Stimulated activated CD8-positive, alpha-beta memory T cell treated with anti-CD3 and anti-CD28 coated beads, Interleukin-15, amount 100 ng/mL, for 4 hours (primary cell): Measurements from ENCODE around the gene MYO9A.

Experiments
- DNase-seq, 2 donors: peaks; one replicate each; pipeline ENCODE4 v3.0.0-alpha.2; 2020; ENCODE audit warnings: low read depth in 2 of 2

The MYO9A gene

DNA sequence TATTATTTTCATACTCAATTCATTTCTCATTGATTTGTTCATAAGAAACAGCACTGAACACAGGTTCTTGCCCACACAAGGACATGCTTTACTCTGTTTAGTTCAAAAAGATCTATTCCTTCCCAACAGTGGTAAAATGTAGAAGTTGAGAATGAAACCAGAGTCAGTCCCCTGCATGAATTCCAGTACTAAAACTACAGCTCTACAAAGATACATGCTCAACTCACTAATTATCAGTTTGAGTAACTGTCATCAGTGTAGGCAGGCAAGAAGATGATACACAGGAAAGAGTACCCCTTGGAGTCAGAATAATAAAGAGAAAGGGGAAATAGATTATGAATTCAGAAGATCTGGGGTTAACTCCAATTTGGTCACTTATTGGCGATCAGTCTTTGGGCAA lies 264.4 kb downstream of the MYO9A start:
- no peak for DNase-seq

DNA sequence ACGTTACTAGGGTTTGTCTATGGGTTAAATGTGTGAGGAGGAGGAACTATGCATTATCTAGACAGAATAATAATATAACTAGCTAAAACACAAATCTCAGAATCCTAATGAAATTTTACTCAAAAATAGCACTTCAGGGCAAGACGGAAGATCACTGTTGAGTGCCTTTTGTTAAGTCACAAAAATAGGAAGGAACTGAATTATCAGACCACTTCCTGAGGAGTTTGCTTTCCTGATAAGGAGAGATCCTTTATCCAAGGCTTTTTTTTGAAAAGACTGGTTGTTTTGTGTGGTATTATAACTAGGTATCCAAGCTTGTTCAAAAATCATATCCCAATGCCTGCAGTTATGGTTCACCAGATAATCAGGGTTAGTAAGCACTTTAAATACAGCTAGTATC lies 273.0 kb downstream of the MYO9A start:
- DNase-seq = no peak

DNA sequence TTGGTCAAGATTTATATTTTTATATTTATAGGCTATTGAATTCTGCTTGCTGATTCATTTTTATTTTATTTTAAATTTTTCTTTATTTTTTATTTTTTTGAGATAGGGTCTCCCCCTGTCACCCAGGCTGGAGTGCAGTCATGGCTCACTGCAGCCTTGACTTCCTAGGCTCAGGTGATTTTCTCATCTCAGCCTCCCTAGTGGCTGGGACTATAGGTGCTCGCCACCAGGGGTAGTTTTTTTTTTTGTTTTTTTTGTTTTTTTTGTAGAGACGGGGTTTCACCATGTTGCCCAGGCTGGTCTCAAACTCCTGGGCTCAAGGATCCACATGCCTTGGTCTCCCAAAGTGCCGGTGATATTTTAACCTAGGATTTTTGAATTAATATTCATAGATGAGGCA lies 276.4 kb downstream of the MYO9A start:
- no peak for DNase-seq

DNA sequence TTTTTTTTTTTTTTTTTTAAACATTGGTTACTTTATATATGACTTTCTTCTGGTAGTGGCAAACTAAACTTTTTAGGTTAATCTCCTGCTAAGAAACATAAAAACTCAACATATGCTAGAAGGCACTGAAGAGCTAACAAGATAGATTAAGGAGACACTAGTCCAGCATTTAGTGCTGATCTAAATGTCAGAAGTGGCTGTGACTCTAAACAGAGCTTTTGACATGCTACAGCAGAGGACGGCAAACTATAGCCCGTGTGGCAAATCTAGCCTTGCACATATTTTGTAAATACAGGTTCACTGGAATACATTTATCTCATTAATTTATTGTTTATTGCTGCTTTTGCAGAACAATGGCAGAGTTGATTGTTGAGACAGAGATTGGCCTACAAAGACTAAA lies 287.0 kb downstream of the MYO9A start:
- no peak for DNase-seq

DNA sequence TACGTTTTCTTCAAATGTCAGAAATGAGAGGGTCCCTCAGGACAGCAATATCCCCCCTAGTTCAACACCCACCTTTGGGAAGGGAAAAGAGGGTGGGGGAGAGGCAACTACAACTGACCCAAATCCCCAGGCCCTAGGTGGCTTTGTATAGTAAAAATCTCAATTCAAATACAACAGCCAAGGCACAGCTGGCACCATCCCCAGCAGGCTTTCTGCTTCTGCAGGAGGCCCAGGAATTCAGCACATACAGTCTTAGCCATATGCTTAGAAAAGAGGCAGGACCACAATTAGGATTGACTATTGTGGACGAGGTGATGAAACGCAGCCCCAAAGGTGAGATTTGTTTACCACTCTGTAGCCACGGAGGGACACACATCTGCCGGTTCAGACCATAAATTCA lies 291.8 kb downstream of the MYO9A start:
- DNase-seq = no peak

DNA sequence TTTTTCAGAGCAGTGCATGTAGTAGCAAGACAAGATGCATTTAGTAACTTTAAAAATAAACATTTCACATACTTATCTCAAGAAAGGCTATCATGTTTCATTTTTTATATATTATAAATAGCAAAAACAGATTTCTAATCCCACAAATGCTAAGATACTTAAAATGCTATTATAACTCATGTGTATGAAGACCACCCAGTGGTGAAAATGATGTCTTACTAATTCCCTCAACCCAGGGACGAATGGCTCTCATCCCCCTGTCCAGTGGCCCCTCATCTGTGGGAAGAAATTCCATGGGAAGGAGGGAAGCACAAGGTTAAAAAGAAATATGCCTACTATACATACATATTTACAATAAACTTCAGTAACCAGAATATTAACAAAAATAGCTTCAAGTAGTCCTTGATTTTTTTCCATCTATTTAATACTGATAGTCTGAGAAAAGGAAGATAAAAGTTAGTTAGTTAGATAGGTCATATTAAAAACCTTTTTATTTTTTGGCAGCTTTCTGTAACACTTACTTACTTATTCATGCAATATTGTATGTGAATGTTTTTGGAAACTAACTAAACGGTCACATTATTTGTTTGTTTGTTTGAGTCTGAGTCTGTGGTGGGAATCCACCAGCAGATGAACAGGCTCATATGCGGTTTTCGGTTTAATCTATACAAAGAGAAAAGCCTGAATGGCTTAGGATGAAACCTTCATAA lies 292.8 kb downstream of the MYO9A start:
- no peak for DNase-seq

DNA sequence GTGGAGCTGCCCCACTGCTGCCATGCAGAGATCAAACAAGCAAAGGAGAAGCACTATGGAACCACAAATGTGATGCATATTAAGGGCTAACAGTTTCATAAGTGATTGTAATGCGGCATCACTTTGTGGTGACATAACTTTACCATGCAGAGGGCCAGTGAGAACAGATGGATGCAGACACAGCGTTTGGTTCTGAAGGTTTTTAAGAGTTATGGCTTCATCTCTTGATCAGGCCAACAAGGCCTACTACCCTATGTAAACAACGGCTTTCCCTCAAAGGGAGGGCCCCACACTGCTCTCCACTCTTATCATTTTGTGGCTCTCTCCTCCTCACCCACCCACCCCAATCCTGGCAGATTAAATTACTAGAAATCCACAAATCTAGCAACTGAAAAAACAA lies 294.1 kb downstream of the MYO9A start:
- DNase-seq = no peak

DNA sequence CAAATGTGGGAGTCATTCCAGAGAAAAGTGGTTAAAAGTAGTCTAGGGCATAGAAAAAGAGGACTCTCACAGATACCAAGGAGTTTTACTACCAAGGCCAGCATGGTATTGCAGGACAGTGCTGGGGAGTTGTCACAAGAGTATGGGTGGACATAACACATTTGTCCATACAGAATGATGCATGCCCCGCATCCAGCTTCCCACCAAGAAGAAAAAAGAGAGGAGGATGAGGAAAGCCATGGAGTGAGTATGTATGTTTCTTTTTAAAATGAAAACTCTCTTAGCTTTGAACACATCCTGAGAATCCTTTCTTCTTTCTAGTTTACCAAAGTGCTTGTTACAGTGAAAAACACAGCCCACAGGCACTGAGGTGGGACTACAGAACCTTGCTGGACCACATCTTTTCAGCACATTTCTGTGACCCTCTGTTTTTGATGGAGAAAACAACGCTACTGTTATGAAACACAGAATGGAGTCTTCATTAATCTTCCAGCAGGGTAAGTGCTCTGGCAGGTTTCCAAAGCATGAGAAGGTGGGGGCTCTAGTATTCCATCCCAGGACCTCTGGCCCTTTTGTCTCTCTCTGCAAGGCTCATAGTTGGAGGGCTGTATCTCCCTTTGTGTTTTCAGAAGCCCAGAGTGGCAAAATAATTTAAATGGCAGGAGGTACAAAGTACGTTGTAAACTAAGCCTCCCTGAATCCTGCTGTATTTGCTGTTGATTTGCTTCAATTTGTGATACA lies 294.9 kb downstream of the MYO9A start:
- no peak for DNase-seq

DNA sequence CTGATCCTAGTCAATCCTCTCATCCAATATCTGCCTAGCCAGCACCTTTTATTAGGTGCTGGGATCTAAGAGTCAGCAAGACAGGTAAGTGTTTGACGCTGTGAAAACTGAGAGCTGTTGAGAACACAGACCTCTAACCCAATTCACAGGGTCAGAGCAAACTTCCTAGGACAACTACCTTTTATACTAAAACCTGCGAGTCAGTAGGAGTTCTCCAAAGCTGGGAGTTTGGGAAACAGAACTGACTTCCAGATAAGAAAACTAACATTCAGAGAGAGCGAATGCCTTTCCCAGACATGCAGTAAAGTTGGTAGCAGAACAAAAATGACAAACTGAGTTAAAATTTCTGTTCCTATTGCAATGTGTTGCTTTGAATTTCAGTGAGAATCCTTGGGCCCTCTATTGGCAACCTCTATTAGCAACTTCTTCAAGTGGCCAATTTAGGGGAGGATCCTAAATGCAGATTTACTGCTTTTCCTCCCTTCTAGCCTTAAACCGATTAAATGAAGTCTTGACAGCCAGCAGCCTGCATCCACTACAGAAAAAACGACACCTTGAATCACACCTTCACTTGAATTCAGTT lies 296.3 kb downstream of the MYO9A start:
- no peak for DNase-seq

DNA sequence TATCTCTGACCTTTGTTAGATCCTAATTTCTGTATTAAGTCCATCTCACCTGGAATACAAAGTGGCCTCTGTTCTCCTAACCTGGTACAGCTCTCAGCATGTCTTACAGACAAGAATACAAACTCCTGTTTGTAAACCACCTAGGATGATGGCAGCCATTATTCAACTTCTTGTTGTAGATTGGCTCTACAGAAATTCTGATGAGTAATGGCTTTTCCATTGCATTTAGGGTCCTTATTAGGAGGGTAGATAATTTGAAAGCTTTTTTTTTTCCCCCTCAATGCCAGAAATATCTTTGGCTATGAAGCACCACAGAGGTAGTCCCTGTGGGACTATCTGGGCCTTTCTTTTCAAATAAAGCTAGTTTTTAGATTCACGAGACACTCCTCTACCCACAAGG lies 297.8 kb downstream of the MYO9A start:
- no peak for DNase-seq

DNA sequence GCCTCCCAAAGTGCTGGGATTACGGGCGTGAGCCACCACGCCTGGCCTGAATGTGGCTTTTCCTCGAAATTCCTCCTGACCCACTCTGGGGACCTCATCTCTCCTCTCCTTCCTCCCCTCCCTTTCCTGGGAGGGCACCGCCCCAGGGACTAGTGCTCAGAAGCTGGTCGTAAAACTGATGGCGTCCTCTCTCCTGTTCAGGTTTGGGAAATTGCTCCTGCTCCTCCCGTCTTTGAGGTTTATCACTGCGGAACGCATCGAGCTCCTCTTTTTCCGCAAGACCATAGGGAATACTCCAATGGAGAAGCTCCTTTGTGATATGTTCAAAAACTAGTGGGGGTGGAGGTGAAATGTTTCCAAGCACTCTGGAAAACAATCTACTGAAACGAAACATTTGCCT lies 300.6 kb downstream of the MYO9A start:
- no peak for DNase-seq

DNA sequence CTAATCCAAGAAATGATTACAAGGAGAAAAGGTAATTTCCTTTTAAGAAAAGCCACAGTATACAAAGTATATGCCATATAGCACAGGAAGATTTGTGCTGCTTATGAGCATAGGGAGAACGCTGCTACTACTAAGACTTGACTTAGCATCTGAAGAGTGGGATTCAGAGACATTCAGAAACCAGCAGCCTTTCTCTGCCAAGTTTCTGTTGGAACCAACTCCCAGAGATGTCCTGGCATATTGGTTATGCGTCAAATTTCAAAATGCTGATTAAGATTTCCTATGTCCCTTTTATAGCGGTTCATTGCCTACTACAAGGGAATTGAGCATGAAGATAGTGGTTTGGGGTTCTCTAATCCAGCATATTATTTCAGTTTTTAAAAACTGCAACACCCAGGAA lies 302.6 kb downstream of the MYO9A start:
- DNase-seq = no peak

DNA sequence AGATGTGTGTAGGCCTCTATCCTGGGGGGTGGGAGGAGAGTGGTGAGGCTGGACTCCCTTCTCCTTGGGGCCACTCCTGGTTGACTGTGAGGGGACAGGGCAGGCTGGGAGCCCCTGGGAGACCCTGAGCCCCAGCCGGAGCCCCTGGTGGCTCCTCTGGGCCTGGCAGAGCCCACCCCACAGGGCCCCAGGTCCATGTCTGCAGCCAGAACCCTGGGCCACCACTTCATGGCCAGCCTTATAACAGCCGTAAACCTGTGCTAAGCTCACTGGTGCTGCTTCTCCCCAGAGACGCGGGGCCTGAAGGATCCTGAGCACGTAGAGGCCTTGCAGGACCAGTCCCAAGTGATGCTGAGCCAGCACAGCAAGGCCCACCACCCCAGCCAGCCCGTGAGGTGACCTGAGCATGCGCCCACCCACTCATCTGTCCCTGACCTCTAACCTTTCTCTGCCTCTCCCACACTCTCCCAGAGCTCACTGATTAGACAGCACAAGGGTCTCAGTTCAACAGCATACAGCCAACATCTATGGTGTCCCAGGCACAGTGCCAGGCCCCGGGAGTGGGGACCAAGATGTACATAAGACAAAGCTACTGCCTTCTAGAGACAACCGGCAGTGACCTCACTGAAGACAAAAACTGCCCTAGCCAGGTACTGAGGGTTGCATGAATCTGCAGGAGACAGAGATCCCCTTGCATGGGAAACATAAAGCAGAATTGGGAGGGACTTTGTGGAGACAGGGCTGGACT lies 304.1 kb downstream of the MYO9A start:
- no peak for DNase-seq

DNA sequence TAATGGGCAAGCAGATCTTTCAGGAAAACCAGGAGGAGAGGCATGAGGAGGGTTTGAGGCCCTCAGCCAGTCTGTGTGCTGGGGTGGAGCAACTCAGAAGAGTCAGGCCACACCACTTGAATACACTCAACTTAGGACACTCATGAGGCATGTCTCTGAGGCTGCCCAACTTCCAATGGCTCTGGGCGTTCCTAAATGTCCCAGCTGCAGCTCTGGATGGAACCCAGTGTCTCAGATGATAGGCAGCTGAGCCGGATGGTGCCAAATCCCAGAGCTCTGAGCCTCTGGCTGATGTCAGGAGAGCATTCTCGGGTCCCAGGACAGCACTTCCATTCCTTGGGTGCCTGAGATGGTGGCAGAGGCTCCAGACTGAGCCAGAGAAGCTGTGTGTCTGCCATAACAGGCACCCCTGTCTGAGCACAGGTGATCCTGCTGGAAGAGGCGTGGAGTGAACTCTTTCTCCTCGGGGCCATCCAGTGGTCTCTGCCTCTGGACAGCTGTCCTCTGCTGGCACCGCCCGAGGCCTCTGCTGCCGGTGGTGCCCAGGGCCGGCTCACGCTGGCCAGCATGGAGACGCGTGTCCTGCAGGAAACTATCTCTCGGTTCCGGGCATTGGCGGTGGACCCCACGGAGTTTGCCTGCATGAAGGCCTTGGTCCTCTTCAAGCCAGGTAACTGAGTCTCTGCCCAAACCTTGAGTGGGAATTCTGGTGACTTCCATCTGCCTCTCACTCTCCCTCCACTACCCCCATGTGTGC lies 304.8 kb downstream of the MYO9A start:
- no peak for DNase-seq

DNA sequence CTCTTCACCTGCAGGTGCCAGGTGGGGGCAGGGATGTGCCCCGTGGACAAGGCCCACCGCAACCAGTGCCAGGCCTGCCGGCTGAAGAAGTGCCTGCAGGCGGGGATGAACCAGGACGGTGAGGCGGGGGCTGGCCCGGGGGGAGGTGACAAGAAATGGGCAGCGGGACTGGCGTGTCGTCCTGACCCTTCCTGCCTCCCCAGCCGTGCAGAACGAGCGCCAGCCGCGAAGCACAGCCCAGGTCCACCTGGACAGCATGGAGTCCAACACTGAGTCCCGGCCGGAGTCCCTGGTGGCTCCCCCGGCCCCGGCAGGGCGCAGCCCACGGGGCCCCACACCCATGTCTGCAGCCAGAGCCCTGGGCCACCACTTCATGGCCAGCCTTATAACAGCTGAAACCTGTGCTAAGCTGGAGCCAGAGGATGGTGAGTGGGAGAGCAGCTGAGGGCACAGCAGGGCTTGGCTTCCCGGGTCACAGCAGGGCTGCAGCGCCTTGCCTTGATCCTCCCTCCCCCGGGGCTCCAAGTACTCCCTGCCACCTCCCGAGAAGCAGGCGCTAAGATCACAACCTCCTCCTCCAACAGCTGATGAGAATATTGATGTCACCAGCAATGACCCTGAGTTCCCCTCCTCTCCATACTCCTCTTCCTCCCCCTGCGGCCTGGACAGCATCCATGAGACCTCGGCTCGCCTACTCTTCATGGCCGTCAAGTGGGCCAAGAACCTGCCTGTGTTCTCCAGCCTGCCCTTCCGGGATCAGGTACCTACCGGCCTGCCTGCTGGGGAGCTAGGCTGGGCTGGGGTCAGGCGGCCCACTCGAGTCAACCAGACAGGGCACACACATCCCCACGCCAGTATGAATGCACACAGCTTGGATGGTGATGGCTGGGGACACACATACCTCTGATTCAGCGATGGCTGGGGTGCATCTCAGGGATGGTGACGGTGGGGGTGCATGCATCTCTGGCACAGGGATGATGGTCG lies 305.9 kb downstream of the MYO9A start:
- no peak for DNase-seq

DNA sequence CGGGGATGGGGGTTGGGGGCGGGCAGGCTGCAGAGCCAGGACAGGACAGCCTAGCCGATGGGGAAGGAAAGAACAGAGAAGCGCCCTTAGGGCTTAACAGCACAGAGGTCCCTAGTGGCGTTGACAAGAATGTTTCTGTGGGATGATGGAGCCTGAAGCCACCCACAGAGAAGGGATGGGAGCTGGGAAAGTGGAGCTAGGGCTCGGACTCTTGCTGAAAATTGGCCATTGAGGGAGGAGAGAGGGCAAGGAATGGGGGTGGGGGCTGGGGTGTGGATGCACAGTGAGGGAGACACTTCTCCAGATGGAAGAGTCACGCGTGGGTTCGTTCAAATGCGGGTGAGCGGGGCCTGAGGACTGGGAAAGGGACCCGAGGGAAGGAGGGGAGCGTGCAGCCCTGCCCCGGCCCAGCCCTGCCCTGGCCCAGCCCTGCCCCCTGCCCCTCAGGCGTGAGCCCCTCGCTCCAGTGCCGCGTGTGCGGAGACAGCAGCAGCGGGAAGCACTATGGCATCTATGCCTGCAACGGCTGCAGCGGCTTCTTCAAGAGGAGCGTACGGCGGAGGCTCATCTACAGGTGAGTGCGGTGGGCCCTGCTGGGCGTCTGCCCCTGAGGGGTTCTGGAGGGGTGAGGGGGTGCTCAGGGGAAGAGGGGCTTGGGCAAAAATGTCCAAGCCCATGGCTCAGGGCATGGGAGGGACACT lies 306.8 kb downstream of the MYO9A start:
- DNase-seq = no peak

DNA sequence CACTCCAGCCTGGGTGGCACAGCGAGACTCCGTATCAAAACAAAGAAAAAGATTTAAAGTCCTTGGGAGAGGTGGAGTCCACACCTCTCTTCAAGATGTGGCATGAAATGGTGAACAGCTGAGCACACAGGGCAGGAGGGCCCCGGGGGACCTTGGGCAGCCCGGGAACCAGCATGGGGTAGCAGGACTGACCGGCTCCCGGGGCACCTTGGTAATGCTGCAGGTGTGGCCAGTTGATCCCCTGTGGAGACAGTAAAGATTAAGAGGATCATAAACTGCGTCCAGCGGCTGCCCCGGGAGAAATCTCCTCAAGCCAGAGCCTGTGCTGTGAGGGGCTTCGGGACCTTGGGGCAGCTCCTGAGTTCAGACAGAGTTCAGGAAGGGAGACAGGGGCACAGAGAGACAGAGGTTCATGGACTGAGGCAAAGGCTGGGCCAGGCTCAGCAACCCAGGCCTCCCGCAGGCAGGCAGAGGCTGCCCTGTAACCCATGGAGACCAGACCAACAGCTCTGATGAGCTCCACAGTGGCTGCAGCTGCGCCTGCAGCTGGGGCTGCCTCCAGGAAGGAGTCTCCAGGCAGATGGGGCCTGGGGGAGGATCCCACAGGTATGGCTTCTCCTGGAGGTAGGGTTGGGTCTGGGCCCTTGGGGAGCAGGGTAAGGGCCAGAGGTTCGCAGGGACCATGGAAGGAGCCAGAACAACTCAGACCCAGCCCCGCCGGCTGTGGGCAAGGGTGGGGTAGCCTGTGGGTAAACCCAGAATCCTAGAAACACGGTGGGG lies 307.5 kb downstream of the MYO9A start, which contains the start of gene NR2E3:
NR2E3 (plus strand) TSS at position 299 of the 780 bp plus-strand sequence; CDS start at position 489, 190 bp downstream.
- DNase-seq = no peak

DNA sequence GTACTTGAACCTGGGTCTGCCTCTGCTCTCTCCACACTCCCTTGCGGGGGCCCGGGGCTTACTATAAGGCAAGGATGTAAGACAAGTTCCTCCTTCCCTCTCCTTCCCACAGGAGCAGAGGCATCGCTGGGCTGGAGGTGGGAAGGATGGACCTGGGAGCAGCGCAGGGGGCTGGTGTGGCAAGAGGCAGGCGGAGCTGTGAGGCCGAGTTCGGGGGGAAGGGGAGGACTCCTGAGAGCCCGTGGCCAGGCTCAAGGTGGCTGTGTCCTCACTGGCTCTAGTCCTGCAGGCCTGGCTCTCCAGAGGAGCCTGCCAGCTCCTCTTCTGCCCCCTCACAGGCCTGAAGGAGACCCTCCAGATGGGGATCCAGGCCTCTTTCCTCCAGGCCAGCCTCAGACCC lies 308.6 kb downstream of the MYO9A start:
- no peak for DNase-seq
